ENCODE measurements around the gene TNRC18.
A peak's percentile ranks its signal among the peaks of the same experiment; 100 is the strongest.

TNRC18 gene

GRCh38 chr7:5450549-5451327, 27.1 kb upstream of the TNRC18 start:
- peak; percentile 53 for DNase-seq (ENCODE audit: low read depth)
- no peak overlapping the region for H3K4me3 ChIP-seq (ENCODE audit: low read depth, low read length)
- peak; percentile 71 for TF ChIP-seq CTCF (conservative IDR thresholded peaks at IDR 0.05; ENCODE audit: low read depth, low read length)

- no peak overlapping the region for H3K4me3 ChIP-seq (ENCODE audit: low read depth, low read length)
- no peak for TF ChIP-seq CTCF (conservative IDR thresholded peaks at IDR 0.05; ENCODE audit: low read depth, low read length)
- DNase-seq (ENCODE audit: low read depth), result no peak
Observed at GRCh38 chr7:5448378-5449037, 24.9 kb upstream of the TNRC18 start.

- TF ChIP-seq CTCF (conservative IDR thresholded peaks at IDR 0.05; ENCODE audit: low read depth, low read length), result no peak
- H3K4me3 ChIP-seq (ENCODE audit: low read depth, low read length), result no peak overlapping the region
- DNase-seq (ENCODE audit: low read depth), result peak; percentile 20
Observed at GRCh38 chr7:5445981-5446594, 22.5 kb upstream of the TNRC18 start.

- no peak for DNase-seq (ENCODE audit: low read depth)
- no peak for TF ChIP-seq CTCF (conservative IDR thresholded peaks at IDR 0.05; ENCODE audit: low read depth, low read length)
- H3K4me3 ChIP-seq (ENCODE audit: low read depth, low read length), result no peak overlapping the region
Observed at GRCh38 chr7:5443678-5444077, 20.0 kb upstream of the TNRC18 start.

- no peak for DNase-seq (ENCODE audit: low read depth)
- TF ChIP-seq CTCF (conservative IDR thresholded peaks at IDR 0.05; ENCODE audit: low read depth, low read length), result no peak
- H3K4me3 ChIP-seq (ENCODE audit: low read depth, low read length), result no peak overlapping the region
Observed at GRCh38 chr7:5442757-5443305, 19.2 kb upstream of the TNRC18 start.

GRCh38 chr7:5441840-5442503, 18.3 kb upstream of the TNRC18 start:
- no peak overlapping the region for H3K4me3 ChIP-seq (ENCODE audit: low read depth, low read length)
- TF ChIP-seq CTCF (conservative IDR thresholded peaks at IDR 0.05; ENCODE audit: low read depth, low read length), result no peak
- DNase-seq (ENCODE audit: low read depth), result no peak
